ENCODE results near the gene PDSS2. TPM values are rescaled to one million over a fixed set of nuclear protein-coding genes. Genes with fewer than 3 reads are reported as not detected.

The PDSS2 gene
- total RNA-seq, 1 donor from 2014 or later: 14.9 TPM

- H3K27ac Mint-ChIP-seq: peak overlapping the region; percentile 19
Observed at GRCh38 chr6:107105511-107106116, 353.8 kb downstream of the PDSS2 start.

GRCh38 chr6:107103082-107103481 is 356.3 kb downstream of the PDSS2 start:
- no peak overlapping the region for H3K27ac ChIP-seq
- peaks cover 46% of the 10 kb centered on the region for H3K4me1 ChIP-seq
- H3K36me3 Mint-ChIP-seq: peaks cover 4% of the 10 kb centered on the region
- peaks cover 42% of the 10 kb centered on the region for H3K4me1 Mint-ChIP-seq
- no peaks in the 10 kb centered on the region for H3K27me3 ChIP-seq
- no peak overlapping the region for H3K4me3 Mint-ChIP-seq
- H3K9ac ChIP-seq: no peak overlapping the region
- H3F3A ChIP-seq (ENCODE audit: low read depth): peaks cover 23% of the 10 kb centered on the region
- no peak for DNase-seq (ENCODE audit: low spot score)
- H3K4me2 ChIP-seq: no peak overlapping the region
- H4K20me1 ChIP-seq (ENCODE audit: low read depth): no peaks in the 10 kb centered on the region
- no peak overlapping the region for H3K4me3 ChIP-seq
- H3K27ac Mint-ChIP-seq: peak overlapping the region; percentile 79
- H2AFZ ChIP-seq (replicated peaks): peak overlapping the region; percentile 7
- H3K9me3 ChIP-seq (ENCODE audit: low read depth): no peaks in the 10 kb centered on the region
- H3K36me3 ChIP-seq: no peaks in the 10 kb centered on the region
- H3K9me3 Mint-ChIP-seq: no peaks in the 10 kb centered on the region
- peaks cover 82% of the 10 kb centered on the region for H3K79me2 ChIP-seq (ENCODE audit: low read depth)
- TF ChIP-seq, protein P1, sequence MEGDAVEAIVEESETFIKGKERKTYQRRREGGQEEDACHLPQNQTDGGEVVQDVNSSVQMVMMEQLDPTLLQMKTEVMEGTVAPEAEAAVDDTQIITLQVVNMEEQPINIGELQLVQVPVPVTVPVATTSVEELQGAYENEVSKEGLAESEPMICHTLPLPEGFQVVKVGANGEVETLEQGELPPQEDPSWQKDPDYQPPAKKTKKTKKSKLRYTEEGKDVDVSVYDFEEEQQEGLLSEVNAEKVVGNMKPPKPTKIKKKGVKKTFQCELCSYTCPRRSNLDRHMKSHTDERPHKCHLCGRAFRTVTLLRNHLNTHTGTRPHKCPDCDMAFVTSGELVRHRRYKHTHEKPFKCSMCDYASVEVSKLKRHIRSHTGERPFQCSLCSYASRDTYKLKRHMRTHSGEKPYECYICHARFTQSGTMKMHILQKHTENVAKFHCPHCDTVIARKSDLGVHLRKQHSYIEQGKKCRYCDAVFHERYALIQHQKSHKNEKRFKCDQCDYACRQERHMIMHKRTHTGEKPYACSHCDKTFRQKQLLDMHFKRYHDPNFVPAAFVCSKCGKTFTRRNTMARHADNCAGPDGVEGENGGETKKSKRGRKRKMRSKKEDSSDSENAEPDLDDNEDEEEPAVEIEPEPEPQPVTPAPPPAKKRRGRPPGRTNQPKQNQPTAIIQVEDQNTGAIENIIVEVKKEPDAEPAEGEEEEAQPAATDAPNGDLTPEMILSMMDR (IDR thresholded peaks at IDR 0.05): no peak
- no peak for TF ChIP-seq EZH2 (IDR thresholded peaks at IDR 0.05)
- TF ChIP-seq EZH2phosphoT487 (IDR thresholded peaks at IDR 0.05): no peak
- no peaks in the 10 kb centered on the region for H3K27me3 Mint-ChIP-seq (ENCODE audit: insufficient read depth, low read depth)

More at GRCh38 chr6:107105511-107106116, 353.8 kb downstream of the PDSS2 start:
- H3K27me3 Mint-ChIP-seq (ENCODE audit: insufficient read depth, low read depth): no peaks in the 10 kb centered on the region
- DNase-seq (ENCODE audit: low spot score): peak; percentile 36
- Histone ChIP-seq H3K4me2 (peak overlapping the region; percentile 43), H3F3A (ENCODE audit: low read depth) (peaks cover 14% of the 10 kb centered on the region), H3K4me3 (no peak overlapping the region), H3K4me1 (peaks cover 31% of the 10 kb centered on the region), H3K79me2 (ENCODE audit: low read depth) (peaks cover 86% of the 10 kb centered on the region), H2AFZ (replicated peaks) (no peak overlapping the region), H4K20me1 (ENCODE audit: low read depth) (no peaks in the 10 kb centered on the region), H3K27me3 (no peaks in the 10 kb centered on the region), H3K9me3 (ENCODE audit: low read depth) (no peaks in the 10 kb centered on the region), H3K27ac (no peak overlapping the region), H3K36me3 (no peaks in the 10 kb centered on the region), H3K9ac (no peak overlapping the region)
- H3K4me3 Mint-ChIP-seq: no peak overlapping the region
- peaks cover 39% of the 10 kb centered on the region for H3K4me1 Mint-ChIP-seq
- TF ChIP-seq EZH2 (IDR thresholded peaks at IDR 0.05) (no peak), EZH2phosphoT487 (IDR thresholded peaks at IDR 0.05) (no peak)
- TF ChIP-seq, protein P1 (IDR thresholded peaks at IDR 0.05): no peak
- H3K36me3 Mint-ChIP-seq: peaks cover 3% of the 10 kb centered on the region
- no peaks in the 10 kb centered on the region for H3K9me3 Mint-ChIP-seq

Small RNA genes lying within 50 kb of the gene (small RNA-seq; reads per million reads assigned to genes)
- not detected for gene AL591516.1
- not detected for gene RNU6-1299P

Other genes starting within 250 kb of the PDSS2 start
- gene SOBP, start 30.6 kb upstream of the PDSS2 start, total RNA-seq (ENCODE audit: low replicate concordance): 11.0 and 12.6 TPM in 2 replicates